GM23338 (cell line): Measurements from ENCODE around the gene NPVF. TPM values are rescaled to one million over a fixed set of nuclear protein-coding genes. Genes with fewer than 3 reads are reported as not detected.

Source experiments
- ATAC-seq: fragments of 200-7000 bp; cut with Tn5 transposase; 3 replicates; pipeline ENCODE4 v1.9.1; 2020
- DNase-seq: peaks from one replicate; pipeline ENCODE4 v3.0.0-alpha.2; 2015; ENCODE audit warnings: low spot score
- H2AFZ ChIP-seq: fragments of 200-600 bp; sonication (generic); 2 replicates; pipeline ENCODE4 v1.8.0; 2016; ENCODE audit warnings: antibody characterized with exemption, mild to moderate bottlenecking, moderate library complexity
- H3F3A ChIP-seq: fragments of 200-600 bp; sonication (generic); replicated peaks from 2 replicates; pipeline ENCODE4 v1.8.0; 2017; ENCODE audit warnings: antibody characterized with exemption, mixed run types, low read depth
- H3K27ac ChIP-seq: fragments of 200-600 bp; sonication (generic); 2 replicates; pipeline ENCODE4 v1.6.1; 2016; ENCODE audit warnings: low read depth
- H3K27me3 ChIP-seq: fragments of 200-600 bp; sonication (generic); 2 replicates; pipeline ENCODE4 v1.8.0; 2016; ENCODE audit warnings: mild to moderate bottlenecking, mixed run types, moderate library complexity; ENCODE audit not compliant: insufficient read depth
- H3K36me3 ChIP-seq: fragments of 200-600 bp; sonication (generic); 2 replicates; pipeline ENCODE4 v1.8.0; 2016; ENCODE audit warnings: mild to moderate bottlenecking; ENCODE audit not compliant: insufficient read depth
- H3K4me1 ChIP-seq: fragments of 200-600 bp; sonication (generic); 2 replicates; pipeline ENCODE4 v1.8.0; 2016; ENCODE audit warnings: mild to moderate bottlenecking, moderate library complexity; ENCODE audit not compliant: insufficient read depth
- H3K4me2 ChIP-seq: fragments of 200-600 bp; sonication (generic); 2 replicates; pipeline ENCODE4 v1.7.1; 2017; ENCODE audit warnings: mixed run types
- H3K4me3 ChIP-seq: fragments of 200-600 bp; sonication (generic); 2 replicates; pipeline ENCODE4 v1.6.1; 2016; ENCODE audit warnings: mixed run types
- H3K79me2 ChIP-seq: fragments of 200-600 bp; sonication (generic); replicated peaks from 2 replicates; pipeline ENCODE4 v1.8.0; 2017; ENCODE audit warnings: mild to moderate bottlenecking; ENCODE audit not compliant: insufficient read depth
- H3K9me2 ChIP-seq: fragments of 200-600 bp; sonication (generic); 2 replicates; pipeline ENCODE4 v1.8.0; 2017; ENCODE audit not compliant: insufficient read depth
- H4K20me1 ChIP-seq: fragments of 200-600 bp; sonication (generic); replicated peaks from 2 replicates; pipeline ENCODE4 v1.8.0; 2017; ENCODE audit warnings: mild to moderate bottlenecking; ENCODE audit not compliant: insufficient read depth
- H3K27ac Mint-ChIP-seq: 2 replicates; pipeline ENCODE4 v1.8.0; 2020; ENCODE audit warnings: inconsistent platforms, mild to moderate bottlenecking, moderate library complexity, mixed read lengths
- H3K27me3 Mint-ChIP-seq: 3 replicates; pipeline ENCODE4 v1.8.0; 2022; ENCODE audit warnings: low read depth, mild to moderate bottlenecking, moderate library complexity, mixed read lengths, inconsistent platforms; ENCODE audit not compliant: insufficient read depth, poor library complexity
- H3K36me3 Mint-ChIP-seq: 3 replicates; pipeline ENCODE4 v1.8.0; 2021; ENCODE audit warnings: low read depth, mild to moderate bottlenecking, inconsistent platforms, moderate library complexity, mixed read lengths
- H3K4me1 Mint-ChIP-seq: 3 replicates; pipeline ENCODE4 v1.8.0; 2020; ENCODE audit warnings: mild to moderate bottlenecking, inconsistent platforms, mixed read lengths
- H3K4me3 Mint-ChIP-seq: 3 replicates; pipeline ENCODE4 v1.8.0; 2021; ENCODE audit warnings: moderate library complexity, mild to moderate bottlenecking, inconsistent platforms, mixed read lengths
- H3K9me3 Mint-ChIP-seq: 3 replicates; pipeline ENCODE4 v1.8.0; 2020; ENCODE audit warnings: moderate library complexity, mild to moderate bottlenecking, inconsistent platforms, mixed read lengths
- CREB1 ChIP-seq: fragments of 250-450 bp; sonication (Bioruptor Pico); IDR thresholded peaks from 2 replicates; pipeline ENCODE4 v1.5.0; 2020; ENCODE audit warnings: low read depth, mild to moderate bottlenecking, moderate library complexity
- CTCF ChIP-seq, 2 experiments: fragments of 200-600 bp in 1 of 2; sonication (generic) in 1 of 2; conservative IDR thresholded peaks; 2 replicates each; pipeline versions ENCODE4 v1.5.1 to v1.6.1; 2016 to 2017; ENCODE audit warnings: antibody characterized with exemption in 2 of 2, low read depth in 2 of 2, mild to moderate bottlenecking in 2 of 2, moderate library complexity in 1 of 2
- JUNB ChIP-seq: IDR thresholded peaks from one replicate; pipeline ENCODE4 v1.6.1; 2016; ENCODE audit warnings: antibody characterized with exemption; ENCODE audit not compliant: unreplicated experiment
- NANOG ChIP-seq: IDR thresholded peaks from 2 replicates; pipeline ENCODE4 v1.6.1; 2016; ENCODE audit warnings: antibody characterized with exemption, borderline replicate concordance
- POLR2AphosphoS5 ChIP-seq: IDR thresholded peaks from 2 replicates; pipeline ENCODE4 v1.6.1; 2016; ENCODE audit warnings: antibody characterized with exemption, low read depth
- REST ChIP-seq: IDR thresholded peaks from one replicate; pipeline ENCODE4 v1.6.1; 2018; ENCODE audit warnings: antibody characterized with exemption; ENCODE audit not compliant: unreplicated experiment
- STAT1 ChIP-seq: IDR thresholded peaks from one replicate; pipeline ENCODE4 v1.6.1; 2016; ENCODE audit warnings: antibody characterized with exemption; ENCODE audit not compliant: unreplicated experiment
- ZNF331 ChIP-seq: fragments of 250-450 bp; sonication (Bioruptor Pico); IDR thresholded peaks from 2 replicates; pipeline ENCODE4 v1.5.0; 2020; ENCODE audit warnings: low read depth, mild to moderate bottlenecking, moderate library complexity
- polyA plus RNA-seq: library from polyadenylated mRNA; unstranded; fragments of >200 nt; fragmentation: Nextera tagmentation; extraction: Ambion mirVana; gene quantifications from 2 replicates; pipeline ENCODE4 v1.2.1, GENCODE V29; 2016
- total RNA-seq: library from RNA; depleted of rRNA; stranded (reverse); fragments of >200 nt; shearing (Covaris generic); gene quantifications from 2 replicates; pipeline ENCODE4 v1.2.3, GENCODE V29; 2014

NPVF gene
- total and polyA plus RNA-seq, 2 experiments from 2014 or later, result not detected

GRCh38 chr7:25187932-25188331 lies 40.4 kb downstream of the NPVF start:
- no peaks in the 10 kb centered on the region for H3K79me2 ChIP-seq
- no peaks in the 10 kb centered on the region for H4K20me1 ChIP-seq
- DNase-seq (peak; percentile 27), ATAC-seq (no peak)
- no peak overlapping the region for H3K4me2 ChIP-seq
- no peaks in the 10 kb centered on the region for H3F3A ChIP-seq
- no peaks in the 10 kb centered on the region for H3K36me3 ChIP-seq
- no peaks in the 10 kb centered on the region for H3K4me1 ChIP-seq
- Mint-ChIP-seq H3K4me3 (no peak overlapping the region), H3K27me3 (peaks cover 3% of the 10 kb centered on the region), H3K4me1 (peaks cover 2% of the 10 kb centered on the region; the same call in 1 of the 3 replicates), H3K36me3 (no peaks in the 10 kb centered on the region), H3K9me3 (peaks cover 5% of the 10 kb centered on the region; the same call in 2 of the 3 replicates), H3K27ac (no peak overlapping the region)
- no peaks in the 10 kb centered on the region for H3K27me3 ChIP-seq
- TF ChIP-seq CTCF (conservative IDR thresholded peaks at IDR 0.05; ENCODE audit: low read depth in 2 of 2), result 0 out of 4 replicates have a peak, but pooled peaks of 1 of the 2 experiments have one; percentile 6
- no peak for TF ChIP-seq STAT1
- no peak overlapping the region for H2AFZ ChIP-seq
- H3K4me3 ChIP-seq, result no peak overlapping the region
- no peak overlapping the region for H3K27ac ChIP-seq
- H3K9me2 ChIP-seq, result no peaks in the 10 kb centered on the region; the same call in 1 of the 2 replicates

- H3K4me2 ChIP-seq, result no peak overlapping the region
- H3K9me2 ChIP-seq, result no peaks in the 10 kb centered on the region; the same call in 1 of the 2 replicates
- no peaks in the 10 kb centered on the region for H3K36me3 Mint-ChIP-seq
- peak overlapping the region; percentile 85; the same call in 1 of the 2 replicates for H2AFZ ChIP-seq
- H3K79me2 ChIP-seq, result no peaks in the 10 kb centered on the region
- no peak for DNase-seq
- TF ChIP-seq CTCF (conservative IDR thresholded peaks at IDR 0.05; ENCODE audit: low read depth in 2 of 2), result no peak
- H3K36me3 ChIP-seq, result no peaks in the 10 kb centered on the region
- H3K9me3 Mint-ChIP-seq, result no peaks in the 10 kb centered on the region
- peaks cover 5% of the 10 kb centered on the region for H3K4me1 Mint-ChIP-seq
- no peaks in the 10 kb centered on the region for H3F3A ChIP-seq
- peaks cover 3% of the 10 kb centered on the region for H3K27me3 Mint-ChIP-seq
- no peaks in the 10 kb centered on the region for H4K20me1 ChIP-seq
- H3K27ac Mint-ChIP-seq, result no peak overlapping the region
- H3K4me3 Mint-ChIP-seq, result no peak overlapping the region
- no peak for ATAC-seq
- H3K4me3 ChIP-seq, result no peak overlapping the region
- no peak overlapping the region for H3K27ac ChIP-seq
- no peaks in the 10 kb centered on the region for H3K4me1 ChIP-seq
- no peaks in the 10 kb centered on the region for H3K27me3 ChIP-seq
These were observed 41.9 kb downstream of the NPVF start for GRCh38 chr7:25186436-25186835.

GRCh38 chr7:25181532-25181931 lies 46.8 kb downstream of the NPVF start:
- Histone ChIP-seq H3K4me1 (peaks cover 4% of the 10 kb centered on the region; the same call in 1 of the 2 replicates), H3K79me2 (no peaks in the 10 kb centered on the region), H3K9me2 (peaks cover 3% of the 10 kb centered on the region; the same call in 1 of the 2 replicates), H4K20me1 (no peaks in the 10 kb centered on the region; the same call in 1 of the 2 replicates), H3K36me3 (no peaks in the 10 kb centered on the region), H3F3A (0 out of 2 replicates have a peak, but pooled peaks cover 2% of the 10 kb centered on the region), H3K4me3 (no peak overlapping the region), H3K27ac (no peak overlapping the region), H3K27me3 (peaks cover 19% of the 10 kb centered on the region), H2AFZ (no peak overlapping the region), H3K4me2 (no peak overlapping the region)
- Mint-ChIP-seq H3K36me3 (no peaks in the 10 kb centered on the region), H3K4me3 (no peak overlapping the region), H3K27me3 (peaks cover 14% of the 10 kb centered on the region), H3K9me3 (no peaks in the 10 kb centered on the region), H3K4me1 (peaks cover 15% of the 10 kb centered on the region; the same call in 2 of the 3 replicates), H3K27ac (no peak overlapping the region)
- DNase-seq (no peak), ATAC-seq (no peak)
- TF ChIP-seq ZNF331 (CRISPR knock-in tag), result no peak
- no peak for TF ChIP-seq POLR2AphosphoS5
- no peak for TF ChIP-seq REST
- no peak for TF ChIP-seq CREB1 (CRISPR knock-in tag)
- no peak for TF ChIP-seq CTCF (conservative IDR thresholded peaks at IDR 0.05; ENCODE audit: low read depth in 2 of 2)
- TF ChIP-seq JUNB, result no peak
- TF ChIP-seq NANOG, result no peak
